HepG2 (cell line): ENCODE results near the gene DGCR2. TPM values are rescaled to one million over a fixed set of nuclear protein-coding genes. Genes with fewer than 3 reads are reported as not detected.

ENCODE experiments used
- ATAC-seq: fragments of 200-7000 bp; cut with Tn5 transposase; 3 replicates; pipeline ENCODE4 v1.9.1; 2020; ENCODE audit warnings: mild to moderate bottlenecking, moderate library complexity
- BruUV-seq: library from RNA; stranded (reverse); fragments of 400-500 nt; replicated peaks from 2 replicates; lab custom pipeline; 2021; lab: Mats Ljungman, UMichigan
- CTCF ChIA-PET: fragments of 300-600 bp; formaldehyde crosslinking; extraction: SDS; loops from one replicate; lab custom pipeline; 2021; ENCODE audit warnings: low total read pairs, inconsistent platforms, low intra/inter-chr PET ratio; lab: Yijun Ruan, JAX
- POLR2A ChIA-PET: fragments of 350-600 bp; sonication (Branson Sonifier 250); formaldehyde crosslinking; loops from one replicate; lab custom pipeline; 2020; ENCODE audit warnings: antibody characterized with exemption, inconsistent platforms; lab: Yijun Ruan, JAX
- DNase-seq: peaks from one replicate; pipeline ENCODE4 v3.0.0-alpha.2; 2015; ENCODE audit warnings: low spot score
- FAIRE-seq: peaks from 3 replicates; lab custom pipeline; 2011; peaks lifted over from hg19 to GRCh38; lab: Jason Lieb, UNC
- H2AFZ ChIP-seq: one replicate; pipeline ENCODE4 v1.6.1; 2011; ENCODE audit warnings: low read length, inconsistent platforms
- H3K27ac ChIP-seq: fragments of 300-600 bp; 3 replicates; pipeline ENCODE4 v1.8.0; 2011; ENCODE audit warnings: mixed run types, mild to moderate bottlenecking, mixed read lengths, low read length, inconsistent platforms; ENCODE audit not compliant: insufficient read depth; ENCODE audit errors: extremely low read length
- H3K27me3 ChIP-seq, 2 experiments: fragments of 200-600 bp in 1 of 2; 2 replicates in 1 of 2; 3 replicates in 1 of 2; pipeline versions ENCODE4 v1.6.0 to v1.8.0; 2011; ENCODE audit warnings: low read length in 2 of 2, mild to moderate bottlenecking in 2 of 2, moderate library complexity in 2 of 2, inconsistent platforms in 1 of 2; ENCODE audit not compliant: insufficient read depth in 2 of 2, control insufficient read depth in 1 of 2
- H3K36me3 ChIP-seq, 2 experiments: fragments of 200-600 bp in 1 of 2; replicated peaks in 1 of 2; 2 replicates in 1 of 2; 3 replicates in 1 of 2; pipeline versions ENCODE4 v1.5.1 to v1.8.0; 2011; ENCODE audit warnings: low read length in 2 of 2, inconsistent platforms in 1 of 2; ENCODE audit not compliant: insufficient read depth in 2 of 2, control insufficient read depth in 1 of 2
- H3K4me1 ChIP-seq: 2 replicates; pipeline ENCODE4 v1.5.1; 2012; ENCODE audit warnings: low read length, inconsistent platforms; ENCODE audit not compliant: insufficient read depth
- H3K4me2 ChIP-seq: 2 replicates; pipeline ENCODE4 v1.6.0; 2011; ENCODE audit warnings: low read depth, low read length, inconsistent platforms
- H3K4me3 ChIP-seq, 3 experiments: fragments of 200-600 bp in 1 of 3; sonication (generic), shearing (Covaris generic) in 1 of 3; replicated peaks in 1 of 3; 2 replicates each; pipeline ENCODE4 v1.5.1; 2011 to 2016; ENCODE audit warnings: low read length in 3 of 3, inconsistent platforms in 2 of 3, low read depth in 2 of 3, mild to moderate bottlenecking in 2 of 3, control low read depth in 1 of 3, mixed read lengths in 1 of 3; ENCODE audit not compliant: insufficient read depth in 1 of 3
- H3K79me2 ChIP-seq: one replicate; pipeline ENCODE4 v1.6.1; 2011; ENCODE audit warnings: low read length, inconsistent platforms; ENCODE audit not compliant: insufficient read depth
- H3K9ac ChIP-seq: 2 replicates; pipeline ENCODE4 v1.6.0; 2011; ENCODE audit warnings: mild to moderate bottlenecking, low read depth, low read length, inconsistent platforms; ENCODE audit not compliant: insufficient read depth
- H3K9me3 ChIP-seq: 2 replicates; pipeline ENCODE4 v1.5.1; 2012; ENCODE audit warnings: mild to moderate bottlenecking, low read length
- H4K20me1 ChIP-seq: 2 replicates; pipeline ENCODE4 v1.6.0; 2011; ENCODE audit warnings: inconsistent platforms, mild to moderate bottlenecking, low read length, moderate library complexity; ENCODE audit not compliant: insufficient read depth
- ARID3A ChIP-seq: IDR thresholded peaks from 2 replicates; pipeline ENCODE4 v1.6.1; 2012; ENCODE audit warnings: low read depth, low read length, improper control_type of control experiment
- CC2D1A ChIP-seq: sonication (generic); formaldehyde crosslinking; IDR thresholded peaks from 2 replicates; pipeline ENCODE4 v1.8.1; 2023; ENCODE audit warnings: mild to moderate bottlenecking, missing genetic modification reagents
- CENPX ChIP-seq: sonication (generic); formaldehyde crosslinking; IDR thresholded peaks from 2 replicates; pipeline ENCODE4 v1.9.0; 2021; ENCODE audit warnings: mild to moderate bottlenecking, missing genetic modification reagents, moderate library complexity
- CHD4 ChIP-seq: fragments of 200-600 bp; sonication (generic); IDR thresholded peaks from 2 replicates; pipeline ENCODE4 v1.7.0; 2017; ENCODE audit warnings: mild to moderate bottlenecking, low read length, borderline replicate concordance
- ELK4 ChIP-seq: sonication (generic); formaldehyde crosslinking; IDR thresholded peaks from 2 replicates; pipeline ENCODE4 v1.9.0; 2021; ENCODE audit warnings: missing genetic modification reagents, borderline replicate concordance
- MNT ChIP-seq: fragments of 450-650 bp; IDR thresholded peaks from 2 replicates; pipeline ENCODE4 v1.6.1; 2016
- PITX1 ChIP-seq: sonication (generic); formaldehyde crosslinking; IDR thresholded peaks from 2 replicates; pipeline ENCODE4 v1.5.1; 2020; ENCODE audit warnings: mild to moderate bottlenecking, missing genetic modification reagents
- TRIM24 ChIP-seq: sonication (generic); formaldehyde crosslinking; IDR thresholded peaks from 2 replicates; pipeline ENCODE4 v1.8.0; 2022; ENCODE audit warnings: mild to moderate bottlenecking, missing genetic modification reagents
- ZNF33A ChIP-seq: sonication (generic); formaldehyde crosslinking; IDR thresholded peaks from 2 replicates; pipeline ENCODE4 v1.5.1; 2020; ENCODE audit warnings: missing genetic modification reagents, mild to moderate bottlenecking, moderate library complexity, borderline replicate concordance
- ZNF354B ChIP-seq: sonication (generic); formaldehyde crosslinking; IDR thresholded peaks from 2 replicates; pipeline ENCODE4 v1.8.0; 2022; ENCODE audit warnings: mild to moderate bottlenecking, missing genetic modification reagents
- ZNF451 ChIP-seq: sonication (generic); formaldehyde crosslinking; IDR thresholded peaks from 2 replicates; pipeline ENCODE4 v1.5.0; 2020; ENCODE audit warnings: mild to moderate bottlenecking, missing genetic modification reagents
- whole genome bisulfite sequencing: methylation state at CpG from one replicate; pipeline ENCODE4 v1.1.6; 2017; ENCODE audit warnings: low lambda C conversion rate; 5-methylcytosine and 5-hydroxymethylcytosine counted together
- in situ Hi-C: cut with HindIII; loops from 2 replicates; pipeline ENCODE4 v1.10.0; 2017; ENCODE audit warnings: low pct_unique_long_range_greater_than_20kb; ENCODE audit not compliant: extremely low pct_ligation_motif_present
- intact Hi-C: fragments of 100-400 bp; cut with micrococcal nuclease; formaldehyde crosslinking; loops from one replicate; pipeline ENCODE4 v1.10.0; 2022; ENCODE audit not compliant: unreplicated experiment
- polyA plus RNA-seq, 8 experiments: library from polyadenylated mRNA; depleted of rRNA in 3 of 8; stranded (reverse) in 7 of 8; unstranded in 1 of 8; fragments of >200 nt; fragmentation: Illumina TruSeq in 4 of 8; extraction: Trizol in 4 of 8; gene quantifications; 2 replicates each; pipeline versions ENCODE4 v1.2.1 to v1.2.3, GENCODE V29; 2011 to 2016; ENCODE audit warnings: low read depth in 4 of 8, missing spikeins in 1 of 8, mixed read lengths in 1 of 8; ENCODE audit not compliant: insufficient read depth in 1 of 8
- total RNA-seq, 5 experiments: library from RNA; depleted of rRNA; stranded (reverse); fragments of >200 nt; fragmentation: Illumina TruSeq; extraction: Trizol; gene quantifications; 2 replicates each; pipeline ENCODE4 v1.2.3, GENCODE V29; 2016; ENCODE audit warnings: low read depth in 1 of 5
- TF ChIP-seq, protein P1 (sequence below): sonication (generic); formaldehyde crosslinking; IDR thresholded peaks from 2 replicates; pipeline ENCODE4 v1.4.0; 2020; ENCODE audit warnings: mild to moderate bottlenecking, missing genetic modification reagents

DGCR2 gene
- total and polyA plus RNA-seq, 2 of the 13 experiments (the other 11 are each of a cell fraction or from before 2014, with no cell fraction given), result 23.1 to 35.3 TPM

DNA sequence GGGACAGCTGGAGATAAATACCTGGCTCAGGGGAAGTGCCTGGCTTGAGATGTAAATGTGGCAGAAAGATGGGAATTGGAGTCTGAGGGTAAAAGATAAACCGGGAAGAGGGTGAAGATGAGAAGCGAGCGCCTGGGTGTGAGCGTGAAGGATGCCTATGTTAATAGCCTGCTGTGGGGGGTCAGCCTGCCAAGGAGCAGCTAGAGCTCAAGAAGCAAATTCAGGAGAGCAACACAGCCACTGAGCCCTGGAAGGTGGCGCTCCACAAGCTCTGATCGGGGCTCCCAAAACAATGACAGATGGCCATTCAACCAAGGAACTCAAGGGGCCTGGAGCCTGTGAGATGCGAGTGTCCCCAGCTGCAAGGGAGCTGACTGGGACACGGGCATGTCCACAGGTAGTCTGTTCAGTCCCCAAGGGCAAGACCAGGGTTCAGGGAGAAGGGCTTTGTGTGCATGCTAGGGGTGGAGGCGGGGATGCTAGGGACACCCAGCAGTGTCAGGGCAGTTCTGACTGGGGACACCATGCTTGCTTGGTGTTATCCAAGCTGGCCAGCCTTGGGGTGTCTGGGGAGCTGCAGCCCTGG lies 25.1 kb upstream of the DGCR2 start:
- FAIRE-seq (no peak), DNase-seq (no peak), ATAC-seq (no peak)
- Histone ChIP-seq H3K36me3 (peaks cover 0 to 2% of the 10 kb centered on the region in 2 experiments; a peak in 2 of 5 replicates), H2AFZ (no peak overlapping the region), H3K9ac (no peak overlapping the region), H3K9me3 (no peaks in the 10 kb centered on the region), H3K79me2 (peaks cover 13% of the 10 kb centered on the region), H4K20me1 (no peaks in the 10 kb centered on the region), H3K4me1 (peaks cover 17% of the 10 kb centered on the region), H3K27me3 (peaks cover 7 to 54% of the 10 kb centered on the region in 2 experiments; a peak in 4 of 5 replicates), H3K27ac (no peak overlapping the region), H3K4me2 (no peak overlapping the region), H3K4me3 (no peak overlapping the region)
- 41% methylated on average over 4 of the region's 9 CpGs for WGBS
- CTCF ChIA-PET, result no interaction called here
- BruUV-seq, result no TSS peak
- intact Hi-C loops (no loop called here), in situ Hi-C loops (no loop called here)
- POLR2A ChIA-PET, result interaction anchor here (0.9 kb wide), 1 partner anchor 31 kb away, joined by 3 read pairs; the partner anchor contains the start of gene SLC25A1
- no peak for TF ChIP-seq ZNF451 (CRISPR knock-in tag)
- no peak for TF ChIP-seq ELK4 (CRISPR knock-in tag)
- TF ChIP-seq, protein P1, sequence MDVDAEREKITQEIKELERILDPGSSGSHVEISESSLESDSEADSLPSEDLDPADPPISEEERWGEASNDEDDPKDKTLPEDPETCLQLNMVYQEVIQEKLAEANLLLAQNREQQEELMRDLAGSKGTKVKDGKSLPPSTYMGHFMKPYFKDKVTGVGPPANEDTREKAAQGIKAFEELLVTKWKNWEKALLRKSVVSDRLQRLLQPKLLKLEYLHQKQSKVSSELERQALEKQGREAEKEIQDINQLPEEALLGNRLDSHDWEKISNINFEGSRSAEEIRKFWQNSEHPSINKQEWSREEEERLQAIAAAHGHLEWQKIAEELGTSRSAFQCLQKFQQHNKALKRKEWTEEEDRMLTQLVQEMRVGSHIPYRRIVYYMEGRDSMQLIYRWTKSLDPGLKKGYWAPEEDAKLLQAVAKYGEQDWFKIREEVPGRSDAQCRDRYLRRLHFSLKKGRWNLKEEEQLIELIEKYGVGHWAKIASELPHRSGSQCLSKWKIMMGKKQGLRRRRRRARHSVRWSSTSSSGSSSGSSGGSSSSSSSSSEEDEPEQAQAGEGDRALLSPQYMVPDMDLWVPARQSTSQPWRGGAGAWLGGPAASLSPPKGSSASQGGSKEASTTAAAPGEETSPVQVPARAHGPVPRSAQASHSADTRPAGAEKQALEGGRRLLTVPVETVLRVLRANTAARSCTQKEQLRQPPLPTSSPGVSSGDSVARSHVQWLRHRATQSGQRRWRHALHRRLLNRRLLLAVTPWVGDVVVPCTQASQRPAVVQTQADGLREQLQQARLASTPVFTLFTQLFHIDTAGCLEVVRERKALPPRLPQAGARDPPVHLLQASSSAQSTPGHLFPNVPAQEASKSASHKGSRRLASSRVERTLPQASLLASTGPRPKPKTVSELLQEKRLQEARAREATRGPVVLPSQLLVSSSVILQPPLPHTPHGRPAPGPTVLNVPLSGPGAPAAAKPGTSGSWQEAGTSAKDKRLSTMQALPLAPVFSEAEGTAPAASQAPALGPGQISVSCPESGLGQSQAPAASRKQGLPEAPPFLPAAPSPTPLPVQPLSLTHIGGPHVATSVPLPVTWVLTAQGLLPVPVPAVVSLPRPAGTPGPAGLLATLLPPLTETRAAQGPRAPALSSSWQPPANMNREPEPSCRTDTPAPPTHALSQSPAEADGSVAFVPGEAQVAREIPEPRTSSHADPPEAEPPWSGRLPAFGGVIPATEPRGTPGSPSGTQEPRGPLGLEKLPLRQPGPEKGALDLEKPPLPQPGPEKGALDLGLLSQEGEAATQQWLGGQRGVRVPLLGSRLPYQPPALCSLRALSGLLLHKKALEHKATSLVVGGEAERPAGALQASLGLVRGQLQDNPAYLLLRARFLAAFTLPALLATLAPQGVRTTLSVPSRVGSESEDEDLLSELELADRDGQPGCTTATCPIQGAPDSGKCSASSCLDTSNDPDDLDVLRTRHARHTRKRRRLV (CRISPR knock-in tag), result no peak
- no peak for TF ChIP-seq ZNF33A (CRISPR knock-in tag)
- no peak for TF ChIP-seq TRIM24 (CRISPR knock-in tag)
- TF ChIP-seq PITX1 (CRISPR knock-in tag), result no peak
- no peak for TF ChIP-seq ARID3A
- no peak for TF ChIP-seq CENPX (CRISPR knock-in tag)
- no peak for TF ChIP-seq CHD4
- no peak for TF ChIP-seq CC2D1A (CRISPR knock-in tag)
- no peak for TF ChIP-seq MNT
- no peak for TF ChIP-seq ZNF354B
